Left lobe of liver (tissue), 2 donors: ENCODE results near the gene KRTAP4-2. TPM values are rescaled to one million over a fixed set of nuclear protein-coding genes. Genes with fewer than 3 reads are reported as not detected.
"Not testable (repeated sequence)": the region's sequence is repeated elsewhere in the genome, so short reads cannot be mapped to it uniquely, and the experiment has no call there.

Source experiments
- ATAC-seq: fragments of 200-7000 bp; cut with Tn5 transposase; one replicate; pipeline ENCODE4 v1.9.1; 2020; ENCODE audit warnings: mild to moderate bottlenecking, moderate library complexity
- DNase-seq: peaks from one replicate; pipeline ENCODE4 v3.0.0-alpha.2; 2020; ENCODE audit warnings: low spot score
- total RNA-seq: library from RNA; stranded (reverse); gene quantifications from one replicate; pipeline ENCODE4 v1.2.1, GENCODE V29; 2021
- donor health status: DM: no; HTN: no; CAD: no; lungs with moderate emphysema.
- donor health status: DM: no; HTN: yes; CAD: no.

The KRTAP4-2 gene
- total RNA-seq, 1 donor from 2014 or later, result not detected

GRCh38 chr17:41163828-41164227, 14.2 kb downstream of the KRTAP4-2 start:
- no peak for DNase-seq
- no peak for ATAC-seq

- ATAC-seq, result no peak
- no peak for DNase-seq
Observed at GRCh38 chr17:41160648-41161047, 17.4 kb downstream of the KRTAP4-2 start, which contains the start of gene KRTAP4-4. Gene KRTAP4-4 (minus strand): TSS chr17:41160748. CDS start chr17:41160691, 57 bp downstream.

GRCh38 chr17:41160190-41160589, 17.8 kb downstream of the KRTAP4-2 start:
- not testable (repeated sequence) for DNase-seq, ATAC-seq

GRCh38 chr17:41153856-41154255, 24.2 kb downstream of the KRTAP4-2 start:
- DNase-seq (no peak), ATAC-seq (no peak)

- DNase-seq (no peak), ATAC-seq (no peak)
Observed at GRCh38 chr17:41151525-41151924, 26.5 kb downstream of the KRTAP4-2 start.

- DNase-seq, result no peak
- ATAC-seq, result no peak
Observed at GRCh38 chr17:41150026-41150425, 28.0 kb downstream of the KRTAP4-2 start.

- ATAC-seq, result no peak
- DNase-seq, result no peak
Observed at GRCh38 chr17:41149652-41149985, 28.4 kb downstream of the KRTAP4-2 start, which contains the start of gene KRTAP4-5. Gene KRTAP4-5 (minus strand): TSS chr17:41149825. CDS start chr17:41149767, 58 bp downstream.

- ATAC-seq, DNase-seq: not testable (repeated sequence)
Observed at GRCh38 chr17:41148971-41149651, 28.9 kb downstream of the KRTAP4-2 start.

- DNase-seq (no peak), ATAC-seq (no peak)
Observed at GRCh38 chr17:41147531-41148204, 30.4 kb downstream of the KRTAP4-2 start.

- DNase-seq, result no peak
Observed at GRCh38 chr17:41145261-41145660, 32.8 kb downstream of the KRTAP4-2 start.

GRCh38 chr17:41144846-41145245, 33.2 kb downstream of the KRTAP4-2 start:
- no peak for DNase-seq
- no peak for ATAC-seq

More at GRCh38 chr17:41145261-41145660, 32.8 kb downstream of the KRTAP4-2 start:
- ATAC-seq, result no peak

- ATAC-seq, result no peak
- no peak for DNase-seq
Observed at GRCh38 chr17:41141361-41141760, 36.7 kb downstream of the KRTAP4-2 start.

- DNase-seq (no peak), ATAC-seq (no peak)
Observed at GRCh38 chr17:41140360-41141131, 37.5 kb downstream of the KRTAP4-2 start, which contains the start of gene KRTAP4-6. Gene KRTAP4-6 (minus strand): TSS chr17:41140544. CDS start chr17:41140487, 57 bp downstream.

GRCh38 chr17:41139865-41140264, 38.2 kb downstream of the KRTAP4-2 start:
- ATAC-seq, DNase-seq: not testable (repeated sequence)

GRCh38 chr17:41133880-41134735, 43.9 kb downstream of the KRTAP4-2 start:
- no peak for DNase-seq
- no peak for ATAC-seq

- no peak for DNase-seq
- ATAC-seq, result no peak
Observed at GRCh38 chr17:41131979-41132378, 46.0 kb downstream of the KRTAP4-2 start.
